OCI-LY7 (cell line): Measurements from ENCODE around the gene EPB42.

Experiments
- CTCF ChIP-seq: fragments of 200-600 bp; sonication (generic); conservative IDR thresholded peaks from 2 replicates; pipeline ENCODE4 v1.5.1; 2014; ENCODE audit warnings: mild to moderate bottlenecking, antibody characterized with exemption, low read length, moderate library complexity, mixed read lengths
- EZH2phosphoT487 ChIP-seq: fragments of 200-600 bp; sonication (generic); IDR thresholded peaks from 2 replicates; pipeline ENCODE4 v1.6.1; 2018; ENCODE audit warnings: low read depth, borderline replicate concordance, mild to moderate bottlenecking, mixed run types, antibody characterized with exemption, low read length, moderate library complexity, mixed read lengths

DNA sequence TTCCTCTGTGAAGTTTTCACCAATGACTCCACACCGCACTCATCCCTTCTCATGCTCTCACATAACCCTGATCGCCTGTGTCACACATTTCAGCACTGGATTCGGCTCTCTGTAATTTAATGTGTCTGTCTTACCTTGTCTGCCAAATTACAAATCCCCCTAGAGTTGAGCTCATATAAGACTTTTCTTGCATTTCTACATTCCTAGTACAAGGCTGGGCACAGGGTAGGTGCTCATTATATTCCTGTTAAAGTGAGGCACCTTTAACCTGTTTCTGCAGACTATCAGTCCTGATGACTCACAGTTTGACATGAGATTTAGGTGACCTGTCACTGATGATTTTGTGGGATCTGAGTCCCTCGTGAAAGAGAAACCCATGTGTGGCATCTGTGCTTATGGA is 23.3 kb upstream of the EPB42 start:
- TF ChIP-seq CTCF (no peak), EZH2phosphoT487 (no peak)
